ENCODE results near the gene IARS2.

IARS2 gene

DNA sequence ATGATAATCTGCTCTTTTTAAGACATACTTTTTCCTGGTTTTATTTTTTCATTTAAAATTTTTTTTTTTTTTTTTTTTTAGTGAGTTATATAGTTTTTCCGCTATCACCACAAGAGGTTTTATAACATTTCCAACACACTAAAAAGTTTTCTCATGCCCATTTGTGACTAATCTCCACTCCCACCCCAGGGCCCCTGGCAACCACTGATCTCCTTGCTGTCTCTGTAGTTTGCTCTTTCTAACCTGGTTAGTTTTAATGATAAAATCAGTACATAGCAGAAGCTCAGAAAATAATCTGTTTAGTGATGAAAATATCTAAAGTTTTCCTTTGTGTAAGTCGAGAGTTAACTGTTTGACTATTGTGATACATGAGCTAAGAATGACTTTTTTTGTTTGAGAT, 41.8 kb downstream of the IARS2 start:
- H3K27me3 ChIP-seq (ENCODE audit: insufficient read depth, insufficient read length): no peaks in the 10 kb centered on the region
- no peaks in the 10 kb centered on the region for H3K9me3 ChIP-seq (ENCODE audit: insufficient read depth, low read length)
- H3K36me3 ChIP-seq (ENCODE audit: insufficient read depth, insufficient read length, low read length): peaks cover 50% of the 10 kb centered on the region
- DNase-seq (ENCODE audit: low read depth, low spot score): no peak
- no peak overlapping the region for H3K4me3 ChIP-seq (ENCODE audit: insufficient read length, low read depth)
- no peaks in the 10 kb centered on the region for H3K4me1 ChIP-seq (ENCODE audit: insufficient read depth, insufficient read length)
- H3K9ac ChIP-seq (ENCODE audit: insufficient read length, low read depth): no peak overlapping the region
- no peak for TF ChIP-seq SUZ12 (IDR thresholded peaks at IDR 0.05; ENCODE audit: extremely low read depth, insufficient read depth, insufficient read length)
- TF ChIP-seq ZNF274 (IDR thresholded peaks at IDR 0.05; ENCODE audit: low read depth, low read length): no peak
- TF ChIP-seq YY1 (IDR thresholded peaks at IDR 0.05; ENCODE audit: insufficient read depth, insufficient read length): no peak

DNA sequence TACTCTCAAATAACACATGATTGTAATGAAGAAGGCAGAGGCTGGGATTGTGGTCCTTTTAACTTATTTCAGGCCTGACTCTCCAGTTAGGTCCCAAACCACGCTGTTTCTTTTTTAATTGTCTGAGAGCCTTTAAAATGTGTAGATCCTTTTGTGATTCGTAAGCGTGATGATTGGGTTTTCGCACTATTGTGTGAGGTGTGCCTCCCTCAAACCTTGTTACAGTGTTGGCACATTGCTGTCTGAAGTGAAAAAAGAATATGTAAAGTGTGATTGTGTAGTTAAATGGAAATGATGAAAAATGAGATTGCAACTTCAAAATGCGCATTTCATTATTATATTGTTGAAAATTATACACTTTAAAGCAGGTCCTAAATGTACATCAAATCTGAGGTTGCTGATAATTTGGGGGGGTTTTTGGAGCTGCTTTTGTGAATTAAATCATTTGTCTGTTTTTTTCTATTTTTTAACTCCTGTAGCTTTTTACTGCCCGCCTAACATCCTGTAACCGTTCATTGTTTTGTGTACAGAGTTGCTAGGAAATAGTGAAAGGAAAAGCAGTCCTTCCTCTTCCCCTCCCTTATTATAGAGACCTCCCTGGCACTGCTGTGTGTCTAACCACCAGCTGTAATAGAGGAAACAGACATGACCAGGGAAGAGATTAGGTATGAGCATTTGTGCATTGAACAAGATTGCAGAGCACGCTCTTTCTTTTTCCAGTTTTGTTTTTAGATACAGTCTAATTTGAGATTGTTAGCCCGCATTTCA, 43.3 kb downstream of the IARS2 start:
- H3K4me3 ChIP-seq (ENCODE audit: insufficient read length, low read depth): no peak overlapping the region
- no peaks in the 10 kb centered on the region for H3K4me1 ChIP-seq (ENCODE audit: insufficient read depth, insufficient read length)
- H3K9ac ChIP-seq (ENCODE audit: insufficient read length, low read depth): no peak overlapping the region
- H3K9me3 ChIP-seq (ENCODE audit: insufficient read depth, low read length): no peaks in the 10 kb centered on the region
- no peak for DNase-seq (ENCODE audit: low read depth, low spot score)
- TF ChIP-seq SUZ12 (IDR thresholded peaks at IDR 0.05; ENCODE audit: extremely low read depth, insufficient read depth, insufficient read length): no peak
- TF ChIP-seq YY1 (IDR thresholded peaks at IDR 0.05; ENCODE audit: insufficient read depth, insufficient read length): no peak
- TF ChIP-seq ZNF274 (IDR thresholded peaks at IDR 0.05; ENCODE audit: low read depth, low read length): no peak
- H3K36me3 ChIP-seq (ENCODE audit: insufficient read depth, insufficient read length, low read length): peaks cover 62% of the 10 kb centered on the region
- H3K27me3 ChIP-seq (ENCODE audit: insufficient read depth, insufficient read length): no peaks in the 10 kb centered on the region

DNA sequence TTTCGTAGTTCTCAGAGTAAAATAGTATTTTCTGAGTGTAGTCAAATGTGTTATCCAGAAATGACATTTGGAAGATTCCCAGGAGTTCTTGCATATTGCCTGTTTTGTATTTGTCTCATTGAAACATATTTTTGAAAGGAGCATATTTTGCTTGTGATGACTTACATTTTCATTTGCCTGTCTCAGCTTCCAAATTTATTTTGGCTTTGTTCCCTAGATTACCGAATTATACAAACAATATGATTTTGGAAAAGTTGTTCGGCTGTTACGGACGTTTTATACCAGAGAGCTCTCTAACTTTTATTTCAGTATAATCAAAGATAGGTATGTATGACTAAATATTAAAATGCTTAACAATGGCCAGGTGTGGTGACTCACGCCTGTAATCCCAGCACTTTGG, 46.0 kb downstream of the IARS2 start:
- no peak overlapping the region for H3K4me3 ChIP-seq (ENCODE audit: insufficient read length, low read depth)
- no peak for DNase-seq (ENCODE audit: low read depth, low spot score)
- no peak overlapping the region for H3K9ac ChIP-seq (ENCODE audit: insufficient read length, low read depth)
- no peaks in the 10 kb centered on the region for H3K9me3 ChIP-seq (ENCODE audit: insufficient read depth, low read length)
- no peak for TF ChIP-seq YY1 (IDR thresholded peaks at IDR 0.05; ENCODE audit: insufficient read depth, insufficient read length)
- no peak for TF ChIP-seq ZNF274 (IDR thresholded peaks at IDR 0.05; ENCODE audit: low read depth, low read length)
- TF ChIP-seq SUZ12 (IDR thresholded peaks at IDR 0.05; ENCODE audit: extremely low read depth, insufficient read depth, insufficient read length): no peak
- no peaks in the 10 kb centered on the region for H3K27me3 ChIP-seq (ENCODE audit: insufficient read depth, insufficient read length)
- H3K4me1 ChIP-seq (ENCODE audit: insufficient read depth, insufficient read length): no peaks in the 10 kb centered on the region
- peaks cover 56% of the 10 kb centered on the region for H3K36me3 ChIP-seq (ENCODE audit: insufficient read depth, insufficient read length, low read length)

DNA sequence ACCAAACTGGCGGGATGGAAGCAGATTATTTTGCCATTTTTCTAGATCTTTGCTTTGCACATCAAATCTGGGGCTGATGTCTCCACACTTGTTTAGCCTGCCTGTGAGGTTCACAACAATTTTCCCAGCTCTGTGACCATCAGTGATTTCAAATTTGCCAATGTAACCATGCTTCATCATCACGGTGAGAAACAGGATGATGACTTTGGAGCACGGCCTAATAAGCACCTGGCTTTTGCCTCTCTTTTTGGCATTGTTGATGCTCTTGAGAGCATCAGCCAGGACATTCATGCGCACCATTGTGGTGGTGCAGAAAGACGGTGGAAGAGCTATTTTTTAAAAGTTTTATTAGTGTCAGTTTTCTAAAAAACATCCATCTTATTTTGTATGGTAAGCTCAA, 50.1 kb downstream of the IARS2 start:
- H3K9me3 ChIP-seq (ENCODE audit: insufficient read depth, low read length): no peaks in the 10 kb centered on the region
- no peaks in the 10 kb centered on the region for H3K4me1 ChIP-seq (ENCODE audit: insufficient read depth, insufficient read length)
- H3K4me3 ChIP-seq (ENCODE audit: insufficient read length, low read depth): no peak overlapping the region
- H3K36me3 ChIP-seq (ENCODE audit: insufficient read depth, insufficient read length, low read length): peaks cover 60% of the 10 kb centered on the region
- H3K27me3 ChIP-seq (ENCODE audit: insufficient read depth, insufficient read length): no peaks in the 10 kb centered on the region
- DNase-seq (ENCODE audit: low read depth, low spot score): no peak
- TF ChIP-seq ZNF274 (IDR thresholded peaks at IDR 0.05; ENCODE audit: low read depth, low read length): no peak
- no peak for TF ChIP-seq YY1 (IDR thresholded peaks at IDR 0.05; ENCODE audit: insufficient read depth, insufficient read length)
- TF ChIP-seq SUZ12 (IDR thresholded peaks at IDR 0.05; ENCODE audit: extremely low read depth, insufficient read depth, insufficient read length): no peak
- H3K9ac ChIP-seq (ENCODE audit: insufficient read length, low read depth): no peak overlapping the region

DNA sequence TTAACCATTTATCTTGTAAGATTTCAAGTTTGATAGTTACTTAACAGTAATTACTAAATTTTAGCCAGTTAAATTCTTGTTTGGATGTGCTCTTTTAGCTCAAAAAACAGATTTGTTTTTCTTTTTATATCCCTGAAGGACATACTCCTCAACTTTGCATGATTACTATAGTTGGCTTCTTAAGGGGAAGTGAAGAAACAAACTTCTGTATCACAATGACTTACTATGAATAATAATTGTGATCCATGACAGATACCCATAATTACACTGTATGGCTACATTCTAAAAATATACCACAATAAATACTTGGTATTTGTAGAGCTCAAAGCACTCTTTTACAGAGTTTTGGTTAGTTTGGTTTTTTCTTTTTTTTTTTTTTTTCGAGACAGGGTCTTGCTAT, 55.8 kb downstream of the IARS2 start:
- H3K4me3 ChIP-seq (ENCODE audit: insufficient read length, low read depth): no peak overlapping the region
- peaks cover 66% of the 10 kb centered on the region for H3K36me3 ChIP-seq (ENCODE audit: insufficient read depth, insufficient read length, low read length)
- DNase-seq (ENCODE audit: low read depth, low spot score): no peak
- TF ChIP-seq YY1 (IDR thresholded peaks at IDR 0.05; ENCODE audit: insufficient read depth, insufficient read length) (no peak), SUZ12 (IDR thresholded peaks at IDR 0.05; ENCODE audit: extremely low read depth, insufficient read depth, insufficient read length) (no peak), ZNF274 (IDR thresholded peaks at IDR 0.05; ENCODE audit: low read depth, low read length) (no peak)
- no peaks in the 10 kb centered on the region for H3K9me3 ChIP-seq (ENCODE audit: insufficient read depth, low read length)
- H3K27me3 ChIP-seq (ENCODE audit: insufficient read depth, insufficient read length): no peaks in the 10 kb centered on the region
- no peak overlapping the region for H3K9ac ChIP-seq (ENCODE audit: insufficient read length, low read depth)
- H3K4me1 ChIP-seq (ENCODE audit: insufficient read depth, insufficient read length): no peaks in the 10 kb centered on the region

DNA sequence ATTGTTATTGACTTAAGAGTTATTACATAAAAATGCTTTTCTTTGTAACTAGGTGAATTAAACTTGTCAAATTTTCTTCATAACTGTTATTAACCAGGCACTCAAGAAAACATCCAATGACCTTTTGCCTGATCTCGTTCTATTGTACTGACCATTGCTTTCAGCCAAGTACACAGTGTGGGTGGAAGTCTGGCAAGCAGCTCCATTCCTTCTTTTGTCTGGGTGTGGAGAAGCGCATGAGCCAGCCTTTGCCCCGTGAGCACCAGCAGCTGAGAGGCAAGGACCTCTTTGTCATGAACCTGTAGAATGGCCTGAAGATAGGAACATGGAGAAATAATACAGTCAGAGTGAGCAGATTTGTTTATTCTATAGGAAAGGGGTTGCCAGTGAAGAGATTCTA, 57.5 kb downstream of the IARS2 start:
- H3K9ac ChIP-seq (ENCODE audit: insufficient read length, low read depth): no peak overlapping the region
- H3K27me3 ChIP-seq (ENCODE audit: insufficient read depth, insufficient read length): no peaks in the 10 kb centered on the region
- H3K4me3 ChIP-seq (ENCODE audit: insufficient read length, low read depth): no peak overlapping the region
- TF ChIP-seq YY1 (IDR thresholded peaks at IDR 0.05; ENCODE audit: insufficient read depth, insufficient read length): no peak
- TF ChIP-seq ZNF274 (IDR thresholded peaks at IDR 0.05; ENCODE audit: low read depth, low read length): no peak
- no peak for TF ChIP-seq SUZ12 (IDR thresholded peaks at IDR 0.05; ENCODE audit: extremely low read depth, insufficient read depth, insufficient read length)
- no peaks in the 10 kb centered on the region for H3K4me1 ChIP-seq (ENCODE audit: insufficient read depth, insufficient read length)
- H3K36me3 ChIP-seq (ENCODE audit: insufficient read depth, insufficient read length, low read length): peaks cover 76% of the 10 kb centered on the region
- no peak for DNase-seq (ENCODE audit: low read depth, low spot score)
- H3K9me3 ChIP-seq (ENCODE audit: insufficient read depth, low read length): no peaks in the 10 kb centered on the region

DNA sequence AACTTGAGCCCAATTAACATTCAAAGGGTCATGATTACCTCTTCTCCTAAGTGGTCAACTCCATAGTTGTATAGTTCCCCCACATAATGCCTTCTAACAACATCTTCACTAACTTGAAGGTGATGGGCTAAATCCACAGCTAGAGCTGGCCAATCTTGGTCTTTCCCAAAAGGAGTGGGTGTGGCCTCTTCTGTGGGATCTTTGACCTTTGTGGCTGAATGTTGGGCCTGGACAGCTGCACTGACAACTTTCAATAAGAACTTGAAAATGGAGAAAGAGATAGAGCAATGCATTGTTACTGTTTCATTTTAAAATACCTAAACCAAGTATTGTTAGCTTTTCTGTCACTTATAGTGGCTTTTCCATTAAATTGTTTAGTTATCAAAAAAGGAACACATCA, 59.2 kb downstream of the IARS2 start:
- no peaks in the 10 kb centered on the region for H3K27me3 ChIP-seq (ENCODE audit: insufficient read depth, insufficient read length)
- H3K36me3 ChIP-seq (ENCODE audit: insufficient read depth, insufficient read length, low read length): peaks cover 74% of the 10 kb centered on the region
- H3K9me3 ChIP-seq (ENCODE audit: insufficient read depth, low read length): no peaks in the 10 kb centered on the region
- no peak overlapping the region for H3K4me3 ChIP-seq (ENCODE audit: insufficient read length, low read depth)
- no peak for DNase-seq (ENCODE audit: low read depth, low spot score)
- TF ChIP-seq YY1 (IDR thresholded peaks at IDR 0.05; ENCODE audit: insufficient read depth, insufficient read length): no peak
- no peak for TF ChIP-seq SUZ12 (IDR thresholded peaks at IDR 0.05; ENCODE audit: extremely low read depth, insufficient read depth, insufficient read length)
- TF ChIP-seq ZNF274 (IDR thresholded peaks at IDR 0.05; ENCODE audit: low read depth, low read length): no peak
- H3K9ac ChIP-seq (ENCODE audit: insufficient read length, low read depth): no peak overlapping the region
- H3K4me1 ChIP-seq (ENCODE audit: insufficient read depth, insufficient read length): no peaks in the 10 kb centered on the region
